Stimulated activated CD8-positive, alpha-beta memory T cell treated with anti-CD3 and anti-CD28 coated beads, Interleukin-12 subunit alpha, Interleukin-12 subunit beta, amount 100 ng/mL, for 24 hours (primary cell): ENCODE measurements around the gene RSPO3.

ENCODE experiments used
- DNase-seq: peaks from one replicate; pipeline ENCODE4 v3.0.0-alpha.2; 2020; ENCODE audit errors: extremely low read depth

Gene RSPO3

DNA sequence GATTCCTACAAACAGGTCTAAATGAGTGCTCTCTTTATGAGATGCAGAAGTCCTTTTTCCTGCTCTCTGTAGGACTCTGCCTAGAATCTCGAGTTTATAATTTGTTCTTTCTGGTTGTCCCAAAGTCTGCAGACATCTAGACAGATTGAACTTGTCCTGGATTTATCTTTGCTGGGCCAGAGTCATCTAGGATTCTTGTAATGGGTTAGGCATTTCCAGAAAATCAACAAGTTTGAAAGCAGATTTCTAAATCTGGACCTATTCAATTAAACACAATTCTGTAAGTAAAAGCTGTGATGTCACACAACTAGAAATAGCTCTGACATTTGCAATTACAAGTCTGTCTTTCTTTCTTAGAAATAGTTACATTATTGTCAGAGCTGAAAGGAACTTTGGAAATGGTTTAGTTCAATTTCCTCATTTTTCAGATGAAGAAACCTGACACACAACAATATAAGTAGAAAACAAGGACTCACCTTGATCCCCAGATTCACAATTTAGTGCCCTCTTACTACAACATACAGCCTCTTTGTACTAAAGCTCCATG is 4.2 kb upstream of the RSPO3 start:
- DNase-seq, result no peak

DNA sequence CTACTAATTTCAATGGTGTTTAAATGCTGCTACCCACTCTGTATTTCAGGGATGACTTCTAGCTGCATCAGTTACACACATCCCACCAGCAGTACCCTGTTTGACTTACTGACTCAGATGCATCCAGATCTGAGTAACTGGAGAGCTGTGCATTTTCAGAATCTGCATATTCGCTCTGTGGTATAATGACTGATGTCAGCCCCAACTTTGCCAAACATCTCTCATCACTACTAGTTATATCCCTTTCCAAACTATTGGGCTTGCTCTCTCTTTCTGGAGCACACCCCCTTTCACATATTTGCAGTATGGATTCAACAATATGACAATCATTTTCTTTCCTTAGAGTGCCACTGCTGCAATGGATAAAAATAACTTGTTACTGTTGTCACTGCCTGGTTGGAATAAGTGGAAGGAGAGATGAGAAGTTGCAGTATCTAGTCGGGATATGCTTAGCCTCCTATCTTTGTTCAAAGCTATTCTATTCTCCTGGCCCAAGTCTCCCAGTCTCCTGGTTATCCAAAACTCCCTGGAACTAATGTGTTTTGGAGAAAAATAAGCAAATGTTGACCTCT is 3.3 kb upstream of the RSPO3 start:
- no peak for DNase-seq

DNA sequence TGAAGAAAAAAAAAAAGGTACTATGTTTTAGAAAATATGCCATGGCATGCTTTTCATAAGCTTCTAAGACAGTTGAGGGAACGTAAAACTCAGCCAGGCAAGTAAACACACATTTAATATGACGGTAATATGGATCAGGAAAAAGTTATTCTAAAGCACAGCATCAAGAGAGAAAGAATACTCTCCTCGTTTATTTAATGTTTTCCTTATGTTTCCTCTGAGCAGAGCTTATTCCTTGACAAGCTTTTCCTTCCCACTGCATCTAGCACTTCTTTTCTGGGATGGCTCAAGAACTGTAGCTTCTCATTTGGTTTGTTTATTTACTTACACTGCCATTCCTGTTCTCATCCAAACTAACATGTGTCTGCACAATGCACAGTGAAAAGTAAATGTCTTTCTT is 2.7 kb upstream of the RSPO3 start:
- DNase-seq, result no peak

DNA sequence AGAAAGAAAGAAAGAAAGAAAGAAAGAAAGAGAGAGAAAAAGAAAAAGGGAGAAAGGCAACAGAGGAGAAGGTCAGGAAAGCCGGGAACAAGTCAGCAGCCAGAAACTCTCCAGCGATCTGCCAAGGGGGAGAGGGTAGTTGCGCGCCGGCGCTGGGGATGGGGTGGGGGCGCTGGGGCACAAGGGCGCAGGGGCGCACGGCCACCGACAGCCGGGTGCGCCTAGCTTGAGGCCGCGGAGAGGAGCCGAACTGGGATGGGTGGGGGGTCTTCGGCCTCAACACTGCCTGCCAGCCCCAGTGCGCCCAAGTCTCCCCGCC is 533 bp upstream of the RSPO3 start:
- DNase-seq, result no peak

DNA sequence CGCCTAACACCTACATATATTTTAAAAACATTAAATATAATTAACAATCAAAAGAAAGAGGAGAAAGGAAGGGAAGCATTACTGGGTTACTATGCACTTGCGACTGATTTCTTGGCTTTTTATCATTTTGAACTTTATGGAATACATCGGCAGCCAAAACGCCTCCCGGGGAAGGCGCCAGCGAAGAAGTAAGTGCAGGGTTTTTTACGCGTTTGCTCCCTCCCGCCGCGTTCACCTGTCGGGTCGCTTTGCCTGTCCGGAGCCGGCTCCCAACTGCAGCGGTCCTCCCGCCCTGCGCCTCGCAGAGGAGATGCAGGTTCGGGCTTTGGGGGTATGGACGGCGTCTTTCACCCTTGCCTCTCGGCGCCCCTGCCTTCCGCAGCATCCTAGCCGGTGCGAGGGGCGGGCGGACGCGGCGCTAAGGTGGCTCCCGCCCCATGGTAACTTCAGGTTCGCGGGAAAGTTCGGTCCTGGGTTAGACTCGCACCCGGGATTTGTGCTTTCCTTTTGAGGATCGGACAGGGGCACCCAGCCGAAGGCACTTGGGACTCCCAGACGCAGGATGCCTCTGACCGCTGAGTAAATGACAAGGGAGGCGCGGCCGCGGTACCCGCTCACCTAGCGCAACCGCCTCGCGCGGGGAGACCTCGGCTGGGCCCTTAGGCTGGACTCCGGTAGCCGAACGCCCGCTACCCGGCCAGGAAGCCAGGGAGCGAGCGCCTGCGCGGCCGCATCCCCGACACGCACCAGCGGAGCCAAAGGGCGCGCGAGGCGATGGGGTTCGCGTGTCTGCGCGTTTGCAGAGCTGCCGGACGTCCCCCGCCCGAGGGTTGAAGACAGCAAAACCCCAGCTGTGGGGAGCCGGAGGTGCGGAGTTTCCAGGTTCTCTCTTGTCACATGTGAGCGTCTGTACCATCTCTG is 891 bp downstream of the RSPO3 start:
- no peak for DNase-seq

DNA sequence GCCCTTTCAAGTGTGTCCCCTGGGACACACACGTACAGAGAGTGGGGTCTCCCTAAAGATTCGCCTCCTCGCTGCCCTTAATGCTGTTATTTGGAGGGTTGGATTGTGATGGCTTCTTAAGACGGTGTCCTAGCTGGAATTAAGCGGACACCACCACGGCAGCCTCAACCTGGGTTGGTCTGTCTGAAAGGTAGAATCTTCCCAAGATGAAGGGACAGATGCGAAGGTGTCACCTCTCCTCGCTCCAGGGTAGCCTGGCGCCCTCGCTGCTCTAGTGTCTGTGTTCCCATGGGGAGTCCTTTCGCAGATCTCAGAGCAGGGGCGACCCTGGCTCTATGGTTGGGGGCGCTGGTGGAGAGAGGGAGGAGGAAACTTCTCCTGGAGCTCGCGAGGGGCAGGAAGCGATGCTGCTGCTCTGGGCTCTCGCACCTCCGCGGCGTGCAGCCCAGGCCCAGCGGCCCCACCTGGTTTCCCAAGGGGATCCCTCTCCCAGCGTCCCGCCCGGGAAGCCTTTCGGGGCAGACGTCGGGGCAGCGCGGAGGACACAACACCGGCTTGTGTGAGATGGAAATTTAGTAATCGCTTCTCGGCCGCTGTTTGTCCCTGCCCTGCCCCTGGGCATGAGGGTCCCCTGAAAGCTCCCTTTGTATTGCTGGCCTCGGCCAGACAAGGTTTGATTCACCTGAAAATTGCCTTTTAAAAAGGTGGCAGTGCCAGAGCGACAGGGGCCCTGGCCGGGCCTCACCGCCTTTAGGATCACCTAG is 1.7 kb downstream of the RSPO3 start:
- no peak for DNase-seq

DNA sequence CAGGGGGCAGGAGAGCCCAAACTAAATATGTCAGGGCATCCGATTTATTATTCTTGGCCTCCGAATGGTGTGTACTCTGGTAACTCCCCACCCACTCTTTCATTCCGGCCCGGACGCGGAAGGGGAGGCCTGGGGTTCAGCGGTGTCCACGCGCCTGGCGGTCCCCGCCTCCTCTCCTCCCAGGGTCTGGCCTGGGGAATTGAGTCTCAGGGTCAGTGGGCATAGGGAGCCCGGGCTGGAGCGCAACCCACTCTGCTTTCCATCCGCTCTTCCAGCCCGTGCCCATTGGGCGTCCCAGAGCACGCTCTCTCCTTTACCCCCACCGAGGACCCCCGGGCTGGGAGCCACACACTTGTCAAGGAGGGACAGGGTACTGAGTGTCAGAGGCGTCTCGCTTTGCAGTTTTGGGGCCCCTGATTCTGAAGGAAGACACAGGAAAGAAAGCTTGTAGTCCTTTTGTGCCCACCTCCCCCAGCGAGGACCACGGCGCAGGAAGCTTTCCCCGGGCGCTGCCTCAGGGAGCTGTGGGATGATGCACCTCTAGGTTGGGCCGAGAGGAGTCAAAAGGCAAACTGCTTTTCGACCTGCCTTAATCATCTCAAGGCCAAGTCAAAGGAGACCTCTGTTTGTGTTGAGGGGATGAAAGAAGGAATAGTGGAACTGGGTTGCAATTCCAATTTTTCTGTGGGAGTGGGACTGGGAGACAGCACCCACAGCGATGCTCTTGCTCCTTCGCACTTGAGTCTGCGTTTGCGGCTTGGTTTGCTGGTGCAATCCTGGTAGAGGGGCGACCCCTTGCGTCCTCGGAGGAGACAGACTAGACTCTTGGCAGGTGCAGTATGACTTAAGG is 2.5 kb downstream of the RSPO3 start:
- DNase-seq, result peak; percentile 22

DNA sequence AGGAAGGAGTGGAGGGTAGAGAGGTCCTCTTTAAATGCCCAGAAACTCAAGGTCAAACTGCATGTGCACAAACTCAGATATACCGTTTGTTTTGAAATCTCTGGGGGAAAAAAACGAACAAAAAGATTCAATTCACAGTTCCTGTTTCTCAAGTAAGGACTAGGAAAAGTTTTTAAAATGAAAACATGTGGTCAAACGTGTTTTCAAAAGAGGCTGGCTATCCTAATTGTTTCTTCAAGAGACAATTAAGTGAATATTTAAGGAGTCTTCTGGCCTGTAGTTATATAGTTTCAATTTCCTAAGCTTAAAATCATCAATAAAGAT is 3.1 kb downstream of the RSPO3 start:
- DNase-seq, result no peak

DNA sequence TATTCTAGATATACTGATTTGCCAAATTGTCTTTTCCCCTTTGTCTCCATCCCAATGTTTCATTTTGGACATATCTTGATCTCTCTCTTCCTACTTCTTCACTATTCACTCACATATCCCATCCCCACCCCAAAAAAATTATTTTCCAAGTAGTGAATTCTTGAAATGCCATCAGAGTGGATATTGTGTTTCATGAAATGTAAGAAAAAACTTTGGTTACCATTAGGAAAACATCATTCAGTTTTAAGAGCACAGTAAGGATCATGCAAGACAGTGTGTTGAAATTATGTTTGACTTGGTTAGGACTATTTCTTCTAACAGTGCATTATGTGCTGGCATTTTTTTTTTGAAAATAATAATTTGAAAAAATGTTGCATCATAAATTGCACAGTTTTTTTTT is 5.7 kb downstream of the RSPO3 start:
- DNase-seq, result no peak

DNA sequence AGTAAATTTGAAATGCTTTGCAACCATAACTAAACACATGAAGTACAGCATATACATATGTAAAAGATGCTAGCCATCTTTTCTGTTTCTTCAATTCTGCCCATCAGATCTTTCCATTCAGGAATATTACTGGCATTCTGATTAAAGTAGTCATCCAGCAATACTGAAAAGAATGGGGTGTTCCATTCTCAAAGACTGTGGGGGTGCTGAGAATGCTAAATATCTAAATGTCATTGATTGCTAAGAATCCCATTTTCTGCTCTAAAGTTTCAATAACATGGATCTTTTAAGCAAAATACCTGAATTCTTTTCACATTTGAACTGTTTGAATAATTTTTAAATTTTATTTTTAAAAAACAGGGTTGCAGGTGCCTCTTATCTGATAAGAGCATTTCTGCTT is 6.2 kb downstream of the RSPO3 start:
- DNase-seq, result no peak

DNA sequence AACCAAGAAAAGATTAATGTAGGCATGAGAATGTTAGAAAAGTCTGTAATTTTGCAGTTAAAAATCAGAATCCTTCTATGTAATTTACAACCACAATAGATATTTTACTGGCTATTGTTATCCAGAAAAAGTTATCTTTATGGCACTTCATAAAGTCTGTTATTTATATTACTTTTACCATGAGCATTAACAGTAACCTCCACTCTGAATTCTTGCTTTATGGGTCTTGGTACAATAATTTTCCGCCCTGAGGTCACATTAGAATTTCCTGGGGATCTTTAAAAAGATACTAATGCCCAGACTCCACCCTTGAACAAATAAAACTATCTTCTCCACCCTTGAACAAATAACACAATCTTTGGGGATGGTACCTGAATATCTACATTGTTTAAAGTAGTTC is 9.6 kb downstream of the RSPO3 start:
- DNase-seq, result no peak

DNA sequence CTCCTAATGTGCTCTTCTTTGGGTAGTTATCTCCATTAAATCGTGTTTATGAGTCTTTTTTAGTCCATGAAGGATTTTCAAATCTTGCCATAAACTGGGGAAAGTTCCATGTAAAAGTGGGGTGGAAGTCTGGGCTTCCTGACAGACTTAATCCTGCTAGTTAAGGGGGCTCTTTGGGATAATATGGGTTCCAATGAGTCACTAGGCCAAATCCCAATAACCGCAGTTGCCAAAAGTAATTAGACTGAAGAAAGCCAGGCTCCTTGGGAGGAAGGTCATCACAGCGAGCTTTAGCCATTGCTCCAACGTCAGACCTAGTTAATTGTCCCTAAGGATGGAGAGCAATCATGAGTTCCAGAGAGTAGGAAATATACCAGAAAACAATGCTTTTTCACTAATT is 10.8 kb downstream of the RSPO3 start:
- no peak for DNase-seq

DNA sequence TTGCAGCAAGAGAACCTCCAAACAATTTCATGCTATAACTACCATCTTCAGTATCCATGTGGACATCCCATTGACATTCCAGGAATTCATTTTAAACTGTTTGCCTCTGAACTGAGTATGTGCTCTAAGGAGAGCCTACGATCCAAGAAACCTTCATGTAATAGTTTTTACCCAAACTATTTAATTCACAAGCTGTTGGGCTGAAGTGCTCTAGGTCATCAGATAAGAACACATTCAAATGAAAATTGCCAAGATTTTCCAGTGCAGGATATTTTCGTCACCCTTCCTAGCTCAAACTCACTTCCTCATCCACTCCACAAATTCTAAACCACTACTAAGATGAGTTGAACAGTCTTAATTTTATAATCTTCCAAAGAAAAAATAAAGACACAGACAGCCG is 12.8 kb downstream of the RSPO3 start:
- DNase-seq, result no peak

DNA sequence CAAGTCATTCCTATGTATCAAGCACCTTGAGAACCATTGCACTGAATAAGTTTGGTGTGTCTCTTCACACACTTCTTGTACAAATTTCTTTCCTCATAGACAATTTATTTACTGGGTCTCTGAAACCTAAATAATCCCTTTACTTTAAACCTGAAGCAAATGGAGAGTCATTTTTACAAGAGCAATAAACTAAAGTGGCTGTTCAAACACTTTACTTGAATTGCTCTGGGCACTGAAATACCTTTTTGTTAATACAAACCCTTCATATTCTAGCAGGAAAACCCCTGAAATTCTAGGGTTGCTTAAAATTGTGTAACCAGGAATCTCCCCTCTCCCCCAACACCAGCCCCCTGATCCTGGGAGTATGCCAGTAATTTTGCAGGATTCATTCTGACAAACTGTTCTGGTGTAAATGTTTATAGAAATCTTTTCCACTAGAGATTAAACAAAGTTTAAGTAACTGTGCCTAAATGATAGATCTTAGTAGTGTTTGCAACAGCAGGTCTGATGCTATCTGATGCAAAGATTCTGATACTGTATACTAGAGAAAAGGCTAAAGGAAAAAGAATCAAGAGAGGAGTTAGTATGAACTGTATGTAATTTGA is 13.4 kb downstream of the RSPO3 start:
- DNase-seq, result no peak

DNA sequence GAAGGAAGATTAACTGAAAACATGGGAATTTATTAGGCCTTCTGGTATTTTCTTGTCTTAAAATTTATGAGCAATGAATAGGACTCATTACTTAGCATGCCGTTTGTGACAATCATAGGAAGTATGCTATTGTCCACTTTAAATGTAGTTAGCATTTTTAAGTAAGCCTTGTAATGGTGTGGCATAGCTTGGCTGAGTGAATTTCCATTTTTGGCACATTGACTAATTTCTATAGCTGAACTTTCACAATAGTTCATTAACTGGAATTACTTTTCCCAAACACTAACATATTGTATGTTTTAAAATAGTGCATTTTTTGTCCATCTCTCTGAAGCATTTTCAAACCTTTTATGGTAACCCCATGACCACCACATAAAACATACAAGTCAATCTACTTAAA is 15.7 kb downstream of the RSPO3 start:
- DNase-seq, result no peak

DNA sequence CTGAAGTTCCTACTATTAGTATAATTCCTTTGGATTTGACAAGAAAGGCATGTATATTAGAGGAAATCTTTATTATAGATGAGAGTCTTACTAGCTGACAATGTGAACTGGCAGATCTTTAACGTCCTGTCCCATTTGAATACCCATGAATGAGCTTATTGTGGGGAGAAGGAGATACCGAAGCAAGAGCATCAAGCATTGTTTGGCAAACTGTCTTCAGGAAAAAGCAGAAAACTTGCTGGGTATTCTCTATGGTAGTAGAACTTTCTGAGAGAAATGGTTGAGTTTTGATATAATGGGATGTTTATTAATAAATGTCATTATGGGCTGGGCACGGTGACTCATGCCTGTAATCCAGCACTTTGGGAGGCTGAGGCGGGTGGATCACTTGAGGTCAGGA is 18.3 kb downstream of the RSPO3 start:
- no peak for DNase-seq

DNA sequence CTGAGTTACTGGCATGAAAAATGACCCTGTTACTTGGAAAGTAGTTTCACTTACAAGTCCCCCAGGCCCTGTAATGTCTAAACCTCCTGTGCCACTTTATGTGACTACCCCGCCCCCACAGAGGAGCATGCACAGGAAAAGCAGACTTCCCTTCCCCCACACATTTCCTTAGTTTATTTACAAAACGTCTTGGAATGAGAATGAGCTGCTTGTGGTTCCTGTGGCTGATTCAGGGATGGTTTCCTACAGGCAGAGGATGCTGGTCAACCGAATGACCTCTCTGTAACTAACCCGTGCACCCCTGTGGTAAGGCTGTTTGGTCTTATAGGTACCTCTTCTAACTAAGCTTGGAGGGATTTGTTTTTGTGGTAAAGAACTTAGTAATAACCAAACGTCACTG is 28.5 kb downstream of the RSPO3 start:
- DNase-seq, result no peak

DNA sequence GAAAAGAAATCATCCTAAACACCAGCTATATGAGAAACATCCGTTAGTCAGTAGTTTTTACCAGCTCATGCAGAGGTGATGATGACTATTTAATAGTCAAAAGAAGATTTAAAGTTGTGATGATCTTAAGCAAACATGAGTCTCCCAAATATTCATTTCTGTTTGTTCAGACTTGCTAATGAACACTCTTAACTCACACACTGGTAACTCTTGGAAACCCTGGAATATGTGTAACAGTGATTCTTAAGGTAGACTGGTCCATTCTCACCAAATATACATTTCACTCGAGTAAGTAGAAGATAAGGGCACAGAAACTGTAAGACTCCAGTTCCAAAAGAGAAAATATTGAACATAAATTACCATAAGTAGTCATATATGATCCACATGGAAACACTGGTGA is 29.1 kb downstream of the RSPO3 start:
- no peak for DNase-seq

DNA sequence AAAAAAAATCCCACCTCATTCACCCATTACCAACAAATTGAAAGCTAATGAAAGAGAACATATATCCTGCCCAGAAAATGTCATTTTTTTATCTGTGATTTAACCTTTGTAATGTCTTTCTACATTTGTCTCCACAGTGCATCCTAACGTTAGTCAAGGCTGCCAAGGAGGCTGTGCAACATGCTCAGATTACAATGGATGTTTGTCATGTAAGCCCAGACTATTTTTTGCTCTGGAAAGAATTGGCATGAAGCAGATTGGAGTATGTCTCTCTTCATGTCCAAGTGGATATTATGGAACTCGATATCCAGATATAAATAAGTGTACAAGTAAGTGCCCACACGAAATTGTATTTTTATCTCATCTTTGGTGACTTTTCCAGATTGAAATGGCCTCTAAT is 30.0 kb downstream of the RSPO3 start:
- no peak for DNase-seq

DNA sequence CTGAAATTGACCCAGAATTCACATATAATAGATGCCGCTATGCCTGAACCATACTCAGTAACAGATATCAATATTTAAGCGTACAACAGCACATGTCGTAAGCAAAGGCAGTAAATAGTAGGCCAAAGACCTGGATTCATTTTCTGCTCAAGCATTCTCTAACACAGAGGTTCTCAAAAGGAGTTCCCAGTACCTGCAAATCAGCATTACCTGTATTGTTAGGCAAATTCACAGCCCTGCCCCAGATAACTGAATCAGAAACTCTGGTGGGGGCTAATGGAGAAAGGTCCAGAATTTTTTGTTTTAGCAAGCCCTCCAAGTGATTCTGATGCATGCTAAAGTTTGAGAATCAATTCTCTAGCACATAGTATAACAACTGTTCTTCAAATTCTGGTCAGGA is 36.0 kb downstream of the RSPO3 start:
- no peak for DNase-seq

DNA sequence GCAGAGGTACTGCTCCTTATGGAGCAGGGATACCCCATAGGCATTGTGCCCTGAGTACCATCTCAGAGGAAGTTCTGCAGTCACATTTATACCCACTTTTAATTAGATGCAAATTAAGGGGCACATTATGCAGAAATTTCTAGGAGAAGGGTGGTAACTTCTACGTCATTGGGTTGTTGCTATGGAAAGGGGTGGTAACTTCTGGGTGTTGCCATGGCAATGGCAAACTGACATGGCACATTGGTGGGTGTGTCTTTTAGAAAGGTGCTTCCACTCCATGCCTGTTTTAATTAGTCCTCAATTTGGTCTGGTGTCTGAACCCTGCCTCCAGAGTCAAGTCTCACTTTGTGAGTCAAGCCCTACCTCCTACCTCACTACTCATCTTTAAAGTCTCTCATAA is 42.0 kb downstream of the RSPO3 start:
- DNase-seq, result no peak

DNA sequence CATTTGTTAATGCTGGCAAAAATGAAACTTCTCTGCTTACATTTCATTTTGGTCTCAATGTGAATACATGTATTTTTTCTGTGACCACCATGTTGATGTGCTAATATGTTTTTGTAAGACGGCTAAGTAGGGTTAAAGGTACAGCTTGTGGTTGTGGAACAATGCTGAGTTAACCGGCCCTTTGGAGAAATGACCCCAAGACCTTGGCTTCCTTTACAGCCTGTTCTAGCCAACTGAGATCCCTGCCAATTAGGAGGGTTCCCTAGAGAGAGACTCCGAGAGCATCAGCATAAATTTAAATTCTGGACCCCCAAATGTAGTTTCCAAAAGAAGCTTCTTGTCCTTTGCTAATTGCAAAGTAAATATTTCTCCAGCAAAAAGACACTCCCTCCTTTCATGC is 44.4 kb downstream of the RSPO3 start:
- no peak for DNase-seq
